NCI-H2107 treated with DMSO at 0.1 percent for 48 hours (cell line): ENCODE measurements around the gene SWAP70.

Experiments used
- DNase-seq: peaks from one replicate; lab custom pipeline; 2025; ENCODE audit not compliant: unreplicated experiment; lab: John Stamatoyannopoulos, UW

The SWAP70 gene

GRCh38 chr11:9774109-9774508, 110.2 kb downstream of the SWAP70 start:
- DNase-seq = no peak

GRCh38 chr11:9774591-9775397, 110.9 kb downstream of the SWAP70 start:
- DNase-seq = no peak

GRCh38 chr11:9775398-9775779, 111.5 kb downstream of the SWAP70 start:
- no peak for DNase-seq

- DNase-seq = no peak
Observed at GRCh38 chr11:9776203-9776602, 112.3 kb downstream of the SWAP70 start.

GRCh38 chr11:9777066-9777465, 113.2 kb downstream of the SWAP70 start:
- DNase-seq = no peak

GRCh38 chr11:9777525-9777924, 113.6 kb downstream of the SWAP70 start:
- DNase-seq = no peak

- no peak for DNase-seq
Observed at GRCh38 chr11:9780929-9781328, 117.1 kb downstream of the SWAP70 start.

- DNase-seq = no peak
Observed at GRCh38 chr11:9783986-9784385, 120.1 kb downstream of the SWAP70 start.

GRCh38 chr11:9784602-9785315, 120.9 kb downstream of the SWAP70 start:
- DNase-seq = no peak

- DNase-seq = no peak
Observed at GRCh38 chr11:9787260-9787659, 123.4 kb downstream of the SWAP70 start.

- no peak for DNase-seq
Observed at GRCh38 chr11:9787981-9788521, 124.2 kb downstream of the SWAP70 start.

GRCh38 chr11:9789910-9790309, 126.0 kb downstream of the SWAP70 start:
- DNase-seq = no peak

- DNase-seq = no peak
Observed at GRCh38 chr11:9790703-9791102, 126.8 kb downstream of the SWAP70 start.

GRCh38 chr11:9796266-9796665, 132.4 kb downstream of the SWAP70 start:
- no peak for DNase-seq

GRCh38 chr11:9796854-9797253, 133.0 kb downstream of the SWAP70 start:
- DNase-seq = no peak

GRCh38 chr11:9797300-9797699, 133.4 kb downstream of the SWAP70 start:
- no peak for DNase-seq

- no peak for DNase-seq
Observed at GRCh38 chr11:9799886-9800285, 136.0 kb downstream of the SWAP70 start.

- no peak for DNase-seq
Observed at GRCh38 chr11:9802291-9802861, 138.5 kb downstream of the SWAP70 start.
